Liver (tissue), 3 donors: ENCODE measurements around the gene TMEM44.

Experiments
- ATF3 ChIP-seq: IDR thresholded peaks from 2 replicates; pipeline ENCODE4 v1.6.1; 2016; ENCODE audit warnings: antibody characterized with exemption
- FOXA1 ChIP-seq: IDR thresholded peaks from 2 replicates; pipeline ENCODE4 v1.6.1; 2016; ENCODE audit warnings: antibody characterized with exemption
- GABPA ChIP-seq, 2 donors: IDR thresholded peaks in 1 of 2; conservative IDR thresholded peaks in 1 of 2; 2 replicates each; pipeline ENCODE4 v1.6.1; 2016; ENCODE audit warnings: antibody characterized with exemption in 2 of 2, mild to moderate bottlenecking in 1 of 2, moderate library complexity in 1 of 2
- JUND ChIP-seq, 2 donors: IDR thresholded peaks; 2 replicates each; pipeline ENCODE4 v1.6.1; 2016; ENCODE audit warnings: antibody characterized with exemption in 2 of 2
- MAX ChIP-seq: IDR thresholded peaks from 2 replicates; pipeline ENCODE4 v1.6.1; 2016; ENCODE audit warnings: antibody characterized with exemption
- RAD21 ChIP-seq, 2 donors: IDR thresholded peaks; 2 replicates each; pipeline ENCODE4 v1.6.1; 2016; ENCODE audit warnings: antibody characterized with exemption in 2 of 2, mild to moderate bottlenecking in 2 of 2
- RXRA ChIP-seq, 2 donors: IDR thresholded peaks; 2 replicates each; pipeline ENCODE4 v1.6.1; 2017 to 2018; ENCODE audit warnings: antibody characterized with exemption in 2 of 2, mild to moderate bottlenecking in 1 of 2
- SP1 ChIP-seq: IDR thresholded peaks from 2 replicates; pipeline ENCODE4 v1.6.1; 2018; ENCODE audit warnings: antibody characterized with exemption, mild to moderate bottlenecking
- TAF1 ChIP-seq: conservative IDR thresholded peaks from 2 replicates; pipeline ENCODE4 v1.6.1; 2016; ENCODE audit warnings: antibody characterized with exemption, mild to moderate bottlenecking
- YY1 ChIP-seq: IDR thresholded peaks from 2 replicates; pipeline ENCODE4 v1.6.1; 2016; ENCODE audit warnings: antibody characterized with exemption, mild to moderate bottlenecking
- TF ChIP-seq, protein P1 (sequence below): fragments of 150-350 bp; IDR thresholded peaks from 2 replicates; pipeline ENCODE4 v1.5.1; 2017; ENCODE audit warnings: improper control_type of control experiment, low read depth, low read length; ENCODE audit not compliant: missing input control
- TF ChIP-seq, protein P2 (sequence below): IDR thresholded peaks from 2 replicates; pipeline ENCODE4 v1.6.1; 2016; ENCODE audit warnings: antibody characterized with exemption
- TF ChIP-seq, protein P3 (sequence below): IDR thresholded peaks from 2 replicates; pipeline ENCODE4 v1.6.1; 2016; ENCODE audit warnings: antibody characterized with exemption, mild to moderate bottlenecking
- donor health status: healthy.
- donor health status: healthy.

DNA sequence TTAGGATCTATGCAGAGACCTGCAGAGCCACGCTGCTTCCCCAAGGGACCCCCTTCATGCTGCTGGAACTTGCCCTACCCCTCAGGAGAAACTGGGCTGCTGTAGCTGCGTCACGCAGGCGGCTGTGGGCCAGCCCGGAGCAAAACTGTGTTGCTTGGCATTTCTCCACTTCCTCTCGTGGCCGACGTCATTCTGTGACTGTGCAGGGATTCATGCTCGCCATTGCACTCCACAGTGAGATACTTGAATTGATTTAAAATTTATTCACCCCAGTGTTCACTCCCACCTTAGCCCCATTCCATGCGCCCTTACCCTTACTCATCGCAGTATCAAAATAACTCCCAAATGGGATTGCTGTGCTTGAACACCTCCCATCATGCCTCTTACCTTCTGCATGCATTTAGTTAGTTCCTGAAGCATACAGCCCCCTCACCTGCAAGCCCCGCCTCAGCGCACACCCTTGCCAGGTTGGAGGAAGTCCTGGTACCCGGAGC lies 45.7 kb downstream of the TMEM44 start:
- TF ChIP-seq, protein P1, sequence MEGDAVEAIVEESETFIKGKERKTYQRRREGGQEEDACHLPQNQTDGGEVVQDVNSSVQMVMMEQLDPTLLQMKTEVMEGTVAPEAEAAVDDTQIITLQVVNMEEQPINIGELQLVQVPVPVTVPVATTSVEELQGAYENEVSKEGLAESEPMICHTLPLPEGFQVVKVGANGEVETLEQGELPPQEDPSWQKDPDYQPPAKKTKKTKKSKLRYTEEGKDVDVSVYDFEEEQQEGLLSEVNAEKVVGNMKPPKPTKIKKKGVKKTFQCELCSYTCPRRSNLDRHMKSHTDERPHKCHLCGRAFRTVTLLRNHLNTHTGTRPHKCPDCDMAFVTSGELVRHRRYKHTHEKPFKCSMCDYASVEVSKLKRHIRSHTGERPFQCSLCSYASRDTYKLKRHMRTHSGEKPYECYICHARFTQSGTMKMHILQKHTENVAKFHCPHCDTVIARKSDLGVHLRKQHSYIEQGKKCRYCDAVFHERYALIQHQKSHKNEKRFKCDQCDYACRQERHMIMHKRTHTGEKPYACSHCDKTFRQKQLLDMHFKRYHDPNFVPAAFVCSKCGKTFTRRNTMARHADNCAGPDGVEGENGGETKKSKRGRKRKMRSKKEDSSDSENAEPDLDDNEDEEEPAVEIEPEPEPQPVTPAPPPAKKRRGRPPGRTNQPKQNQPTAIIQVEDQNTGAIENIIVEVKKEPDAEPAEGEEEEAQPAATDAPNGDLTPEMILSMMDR = no peak
- TF ChIP-seq MAX (no peak), GABPA (IDR thresholded peaks at IDR 0.05 in 1 of 2, conservative IDR thresholded peaks at IDR 0.05 in 1 of 2) (no peak), SP1 (no peak), RAD21 (IDR thresholded peaks at IDR 0.05) (no peak), YY1 (no peak), JUND (IDR thresholded peaks at IDR 0.05) (no peak), TAF1 (no peak), ATF3 (no peak), FOXA1 (no peak), RXRA (IDR thresholded peaks at IDR 0.05) (no peak)
- TF ChIP-seq, protein P2, sequence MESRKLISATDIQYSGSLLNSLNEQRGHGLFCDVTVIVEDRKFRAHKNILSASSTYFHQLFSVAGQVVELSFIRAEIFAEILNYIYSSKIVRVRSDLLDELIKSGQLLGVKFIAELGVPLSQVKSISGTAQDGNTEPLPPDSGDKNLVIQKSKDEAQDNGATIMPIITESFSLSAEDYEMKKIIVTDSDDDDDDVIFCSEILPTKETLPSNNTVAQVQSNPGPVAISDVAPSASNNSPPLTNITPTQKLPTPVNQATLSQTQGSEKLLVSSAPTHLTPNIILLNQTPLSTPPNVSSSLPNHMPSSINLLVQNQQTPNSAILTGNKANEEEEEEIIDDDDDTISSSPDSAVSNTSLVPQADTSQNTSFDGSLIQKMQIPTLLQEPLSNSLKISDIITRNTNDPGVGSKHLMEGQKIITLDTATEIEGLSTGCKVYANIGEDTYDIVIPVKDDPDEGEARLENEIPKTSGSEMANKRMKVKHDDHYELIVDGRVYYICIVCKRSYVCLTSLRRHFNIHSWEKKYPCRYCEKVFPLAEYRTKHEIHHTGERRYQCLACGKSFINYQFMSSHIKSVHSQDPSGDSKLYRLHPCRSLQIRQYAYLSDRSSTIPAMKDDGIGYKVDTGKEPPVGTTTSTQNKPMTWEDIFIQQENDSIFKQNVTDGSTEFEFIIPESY = no peak
- TF ChIP-seq, protein P3, sequence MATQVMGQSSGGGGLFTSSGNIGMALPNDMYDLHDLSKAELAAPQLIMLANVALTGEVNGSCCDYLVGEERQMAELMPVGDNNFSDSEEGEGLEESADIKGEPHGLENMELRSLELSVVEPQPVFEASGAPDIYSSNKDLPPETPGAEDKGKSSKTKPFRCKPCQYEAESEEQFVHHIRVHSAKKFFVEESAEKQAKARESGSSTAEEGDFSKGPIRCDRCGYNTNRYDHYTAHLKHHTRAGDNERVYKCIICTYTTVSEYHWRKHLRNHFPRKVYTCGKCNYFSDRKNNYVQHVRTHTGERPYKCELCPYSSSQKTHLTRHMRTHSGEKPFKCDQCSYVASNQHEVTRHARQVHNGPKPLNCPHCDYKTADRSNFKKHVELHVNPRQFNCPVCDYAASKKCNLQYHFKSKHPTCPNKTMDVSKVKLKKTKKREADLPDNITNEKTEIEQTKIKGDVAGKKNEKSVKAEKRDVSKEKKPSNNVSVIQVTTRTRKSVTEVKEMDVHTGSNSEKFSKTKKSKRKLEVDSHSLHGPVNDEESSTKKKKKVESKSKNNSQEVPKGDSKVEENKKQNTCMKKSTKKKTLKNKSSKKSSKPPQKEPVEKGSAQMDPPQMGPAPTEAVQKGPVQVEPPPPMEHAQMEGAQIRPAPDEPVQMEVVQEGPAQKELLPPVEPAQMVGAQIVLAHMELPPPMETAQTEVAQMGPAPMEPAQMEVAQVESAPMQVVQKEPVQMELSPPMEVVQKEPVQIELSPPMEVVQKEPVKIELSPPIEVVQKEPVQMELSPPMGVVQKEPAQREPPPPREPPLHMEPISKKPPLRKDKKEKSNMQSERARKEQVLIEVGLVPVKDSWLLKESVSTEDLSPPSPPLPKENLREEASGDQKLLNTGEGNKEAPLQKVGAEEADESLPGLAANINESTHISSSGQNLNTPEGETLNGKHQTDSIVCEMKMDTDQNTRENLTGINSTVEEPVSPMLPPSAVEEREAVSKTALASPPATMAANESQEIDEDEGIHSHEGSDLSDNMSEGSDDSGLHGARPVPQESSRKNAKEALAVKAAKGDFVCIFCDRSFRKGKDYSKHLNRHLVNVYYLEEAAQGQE = no peak
